HEK293 (cell line): ENCODE data around the gene FOXF1.

Source experiments
- CTCF ChIA-PET: fragments of 350-600 bp; formaldehyde crosslinking; extraction: SDS; loops from one replicate; lab custom pipeline; 2021; ENCODE audit warnings: antibody characterized with exemption; lab: Yijun Ruan, JAX
- POLR2A ChIA-PET: fragments of 300-600 bp; formaldehyde crosslinking; extraction: SDS; loops from one replicate; lab custom pipeline; 2020; ENCODE audit warnings: antibody characterized with exemption, inconsistent platforms; lab: Yijun Ruan, JAX
- H3K27ac ChIP-seq: fragments of 200-500 bp; sonication (Bioruptor generic); 2 replicates; pipeline ENCODE4 v1.5.1; 2014; ENCODE audit warnings: low read depth, low read length, control low read depth, inconsistent platforms; ENCODE audit errors: extremely low read depth
- H3K36me3 ChIP-seq, 2 experiments: fragments of 200-500 bp in 1 of 2; sonication (Bioruptor generic) in 1 of 2; 1 replicate in 1 of 2; 2 replicates in 1 of 2; pipeline ENCODE4 v1.5.1; 2014 to 2017; ENCODE audit warnings: inconsistent platforms in 2 of 2, low read length in 2 of 2; ENCODE audit not compliant: control insufficient read depth in 2 of 2, insufficient read depth in 1 of 2
- H3K4me1 ChIP-seq: fragments of 200-500 bp; sonication (Bioruptor generic); 2 replicates; pipeline ENCODE4 v1.5.1; 2014; ENCODE audit warnings: mild to moderate bottlenecking, low read length, inconsistent platforms; ENCODE audit not compliant: control insufficient read depth, insufficient read depth
- H3K4me3 ChIP-seq: 2 replicates; pipeline ENCODE4 v1.5.1; 2011; ENCODE audit warnings: low read depth, mild to moderate bottlenecking, control low read depth, low read length, moderate library complexity
- H3K9me3 ChIP-seq: fragments of 200-500 bp; sonication (Bioruptor generic); 2 replicates; pipeline ENCODE4 v1.5.1; 2014; ENCODE audit warnings: low read depth, low read length, inconsistent platforms; ENCODE audit not compliant: control insufficient read depth, insufficient read depth
- BCL11A ChIP-seq: fragments of 450-650 bp; formaldehyde crosslinking; IDR thresholded peaks from 2 replicates; pipeline ENCODE4 v1.5.1; 2016; ENCODE audit warnings: low read depth, missing biosample characterization, missing genetic modification characterization
- KLF10 ChIP-seq: fragments of 450-650 bp; IDR thresholded peaks from 2 replicates; pipeline ENCODE4 v1.5.1; 2018; ENCODE audit warnings: missing biosample characterization, mild to moderate bottlenecking, missing genetic modification characterization
- KLF16 ChIP-seq: fragments of 450-650 bp; formaldehyde crosslinking; IDR thresholded peaks from 2 replicates; pipeline ENCODE4 v1.5.1; 2017; ENCODE audit warnings: missing biosample characterization, missing genetic modification characterization
- KLF7 ChIP-seq: fragments of 450-650 bp; formaldehyde crosslinking; IDR thresholded peaks from 2 replicates; pipeline ENCODE4 v1.5.1; 2016; ENCODE audit warnings: missing biosample characterization, missing genetic modification characterization, borderline replicate concordance
- KLF8 ChIP-seq: fragments of 450-650 bp; formaldehyde crosslinking; IDR thresholded peaks from 2 replicates; pipeline ENCODE4 v1.5.1; 2016; ENCODE audit warnings: missing biosample characterization, missing genetic modification characterization
- KLF9 ChIP-seq: fragments of 450-650 bp; formaldehyde crosslinking; IDR thresholded peaks from 2 replicates; pipeline ENCODE4 v1.5.1; 2016; ENCODE audit warnings: missing biosample characterization, missing genetic modification characterization, low read depth
- RBAK ChIP-seq: fragments of 450-650 bp; formaldehyde crosslinking; IDR thresholded peaks from 2 replicates; pipeline ENCODE4 v1.5.1; 2016; ENCODE audit warnings: missing biosample characterization, missing genetic modification characterization
- SETDB1 ChIP-seq: IDR thresholded peaks from one replicate; pipeline ENCODE4 v1.6.1; 2017; ENCODE audit warnings: mild to moderate bottlenecking, low read length, moderate library complexity, mixed read lengths; ENCODE audit not compliant: insufficient read length
- SP3 ChIP-seq: fragments of 450-650 bp; formaldehyde crosslinking; IDR thresholded peaks from 2 replicates; pipeline ENCODE4 v1.5.1; 2016; ENCODE audit warnings: missing biosample characterization, missing genetic modification characterization
- ZBTB21 ChIP-seq: fragments of 450-650 bp; formaldehyde crosslinking; IDR thresholded peaks from 2 replicates; pipeline ENCODE4 v1.5.1; 2017; ENCODE audit warnings: missing biosample characterization, missing genetic modification characterization
- ZFP41 ChIP-seq: fragments of 450-650 bp; formaldehyde crosslinking; IDR thresholded peaks from 2 replicates; pipeline ENCODE4 v1.5.1; 2016; ENCODE audit warnings: missing biosample characterization, missing genetic modification characterization, borderline replicate concordance
- ZNF114 ChIP-seq: fragments of 450-650 bp; formaldehyde crosslinking; IDR thresholded peaks from 2 replicates; pipeline ENCODE4 v1.5.0; 2017; ENCODE audit warnings: missing biosample characterization, missing genetic modification characterization
- ZNF138 ChIP-seq: fragments of 450-650 bp; formaldehyde crosslinking; IDR thresholded peaks from 2 replicates; pipeline ENCODE4 v1.5.1; 2016; ENCODE audit warnings: missing biosample characterization, missing genetic modification characterization, borderline replicate concordance
- ZNF140 ChIP-seq: fragments of 450-650 bp; formaldehyde crosslinking; IDR thresholded peaks from 2 replicates; pipeline ENCODE4 v1.5.1; 2016; ENCODE audit warnings: missing biosample characterization, missing genetic modification characterization
- ZNF155 ChIP-seq: fragments of 450-650 bp; formaldehyde crosslinking; IDR thresholded peaks from 2 replicates; pipeline ENCODE4 v1.5.1; 2016; ENCODE audit warnings: missing biosample characterization, missing genetic modification characterization
- ZNF211 ChIP-seq: fragments of 450-650 bp; formaldehyde crosslinking; IDR thresholded peaks from 2 replicates; pipeline ENCODE4 v1.5.1; 2016; ENCODE audit warnings: low read depth, missing biosample characterization, missing genetic modification characterization
- ZNF274 ChIP-seq, 2 experiments: fragments of 200-500 bp in 1 of 2; fragments of 450-650 bp in 1 of 2; sonication (Bioruptor generic) in 1 of 2; formaldehyde crosslinking in 1 of 2; IDR thresholded peaks; 2 replicates each; pipeline versions ENCODE4 v1.5.1 to v1.6.1; 2014 to 2016; ENCODE audit warnings: borderline replicate concordance in 1 of 2, inconsistent platforms in 1 of 2, low read length in 1 of 2, missing biosample characterization in 1 of 2, missing genetic modification characterization in 1 of 2
- ZNF292 ChIP-seq: fragments of 450-650 bp; formaldehyde crosslinking; IDR thresholded peaks from 2 replicates; pipeline ENCODE4 v1.5.1; 2016; ENCODE audit warnings: low read depth, missing biosample characterization, missing genetic modification characterization, borderline replicate concordance
- ZNF302 ChIP-seq: fragments of 450-650 bp; formaldehyde crosslinking; IDR thresholded peaks from 2 replicates; pipeline ENCODE4 v1.5.1; 2016; ENCODE audit warnings: missing biosample characterization, missing genetic modification characterization, low read depth
- ZNF335 ChIP-seq: fragments of 450-650 bp; formaldehyde crosslinking; conservative IDR thresholded peaks from 2 replicates; pipeline ENCODE4 v1.5.1; 2016; ENCODE audit warnings: missing biosample characterization, missing genetic modification characterization
- ZNF341 ChIP-seq: fragments of 450-650 bp; formaldehyde crosslinking; IDR thresholded peaks from 2 replicates; pipeline ENCODE4; 2016; ENCODE audit warnings: low read depth, missing biosample characterization, missing genetic modification characterization
- ZNF394 ChIP-seq: fragments of 450-650 bp; formaldehyde crosslinking; IDR thresholded peaks from 2 replicates; pipeline ENCODE4 v1.5.1; 2016; ENCODE audit warnings: missing biosample characterization, missing genetic modification characterization, mild to moderate bottlenecking, moderate library complexity, borderline replicate concordance
- ZNF426 ChIP-seq: fragments of 450-650 bp; formaldehyde crosslinking; IDR thresholded peaks from 2 replicates; pipeline ENCODE4 v1.5.1; 2017; ENCODE audit warnings: missing biosample characterization, missing genetic modification characterization, mild to moderate bottlenecking, inconsistent platforms, moderate library complexity
- ZNF473 ChIP-seq: fragments of 450-650 bp; formaldehyde crosslinking; IDR thresholded peaks from 2 replicates; pipeline ENCODE4 v1.5.1; 2017; ENCODE audit warnings: missing biosample characterization, missing genetic modification characterization
- ZNF48 ChIP-seq: fragments of 450-650 bp; formaldehyde crosslinking; IDR thresholded peaks from 2 replicates; pipeline ENCODE4 v1.5.1; 2016; ENCODE audit warnings: missing biosample characterization, missing genetic modification characterization
- ZNF521 ChIP-seq: fragments of 450-650 bp; formaldehyde crosslinking; IDR thresholded peaks from 2 replicates; pipeline ENCODE4 v1.5.1; 2017; ENCODE audit warnings: missing biosample characterization, mild to moderate bottlenecking, missing genetic modification characterization
- ZNF600 ChIP-seq: fragments of 450-650 bp; formaldehyde crosslinking; IDR thresholded peaks from 2 replicates; pipeline ENCODE4 v1.5.1; 2016; ENCODE audit warnings: missing biosample characterization, missing genetic modification characterization
- ZNF610 ChIP-seq: fragments of 450-650 bp; formaldehyde crosslinking; IDR thresholded peaks from 2 replicates; pipeline ENCODE4 v1.5.1; 2016; ENCODE audit warnings: missing biosample characterization, missing genetic modification characterization, borderline replicate concordance
- ZNF626 ChIP-seq: fragments of 450-650 bp; sonication (Bioruptor Pico); formaldehyde crosslinking; IDR thresholded peaks from 2 replicates; pipeline ENCODE4 v1.5.1; 2018; ENCODE audit warnings: missing biosample characterization, missing genetic modification characterization, inconsistent platforms
- ZNF664 ChIP-seq: fragments of 450-650 bp; formaldehyde crosslinking; IDR thresholded peaks from 2 replicates; pipeline ENCODE4 v1.5.1; 2016; ENCODE audit warnings: missing biosample characterization, missing genetic modification characterization
- ZNF707 ChIP-seq: fragments of 450-650 bp; formaldehyde crosslinking; IDR thresholded peaks from 2 replicates; pipeline ENCODE4 v1.5.1; 2016; ENCODE audit warnings: missing biosample characterization, missing genetic modification characterization
- ZSCAN16 ChIP-seq: fragments of 450-650 bp; formaldehyde crosslinking; IDR thresholded peaks from 2 replicates; pipeline ENCODE4 v1.5.1; 2016; ENCODE audit warnings: missing biosample characterization, missing genetic modification characterization
- ZSCAN18 ChIP-seq: fragments of 450-650 bp; formaldehyde crosslinking; IDR thresholded peaks from 2 replicates; pipeline ENCODE4 v1.5.1; 2016; ENCODE audit warnings: missing biosample characterization, missing genetic modification characterization
- TF ChIP-seq, protein P1 (sequence below): fragments of 450-650 bp; formaldehyde crosslinking; IDR thresholded peaks from 2 replicates; pipeline ENCODE4 v1.5.1; 2016; ENCODE audit warnings: missing biosample characterization, missing genetic modification characterization
- TF ChIP-seq, protein P2 (sequence below): fragments of 450-650 bp; IDR thresholded peaks from 2 replicates; pipeline ENCODE4 v1.5.1; 2018; ENCODE audit warnings: missing biosample characterization, missing genetic modification characterization

FOXF1 gene

DNA sequence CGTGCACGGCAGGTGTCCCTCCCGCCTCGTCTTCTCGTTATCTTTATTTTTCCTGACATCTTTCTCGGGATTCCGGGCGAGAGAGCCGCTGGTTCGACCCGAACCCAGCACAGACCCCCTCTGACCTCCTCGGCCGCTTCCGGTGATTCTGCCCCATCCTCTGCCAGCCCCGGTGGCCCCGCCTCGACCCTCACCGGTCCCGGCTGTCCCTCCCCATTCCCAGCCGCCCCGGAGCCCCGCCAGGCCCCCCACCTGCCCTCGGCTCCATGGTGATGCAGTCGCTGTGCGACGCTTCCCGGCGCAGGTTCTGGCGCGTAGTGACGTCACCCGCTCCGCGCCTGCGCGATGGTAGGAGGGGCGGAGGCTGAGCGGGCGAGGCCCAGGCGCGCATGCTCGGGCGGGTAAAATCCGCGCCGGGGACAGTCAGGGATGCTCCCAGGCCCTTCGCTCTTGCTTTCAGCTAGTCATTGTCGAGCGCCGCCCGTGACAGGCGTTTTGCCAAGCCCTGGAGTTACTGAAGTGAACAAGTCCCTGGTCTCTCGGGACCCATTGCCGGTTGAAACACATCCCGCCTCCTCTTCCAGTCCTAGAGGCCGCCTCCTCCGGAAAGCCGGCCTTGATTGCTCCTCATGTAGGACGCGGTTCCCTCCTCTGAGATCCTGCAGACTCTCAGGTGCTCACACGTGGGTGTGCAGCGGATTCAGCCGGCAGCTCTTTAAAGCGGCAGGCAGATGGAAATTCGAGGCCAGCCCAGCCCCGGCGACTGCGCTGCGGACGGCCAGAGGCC lies 44.8 kb downstream of the FOXF1 start, which contains the start of gene MTHFSD:
TSS of gene MTHFSD (minus strand) at position 319 of the 787 bp plus-strand sequence. CDS start at position 268, 51 bp downstream.
- peak within 1 kb of the TSS; percentile 20; the same call in 1 of the 2 replicates for H3K27ac ChIP-seq
- CTCF ChIA-PET = interaction anchor here (0.8 to 1.2 kb wide), 2 partner anchors 10 to 724 kb away, joined by 3 read pairs; no protein-coding TSS in a partner anchor
- H3K36me3 ChIP-seq = peaks cover 0 to 37% of the 10 kb centered on the region in 2 experiments; a peak in 1 of 3 replicates
- H3K9me3 ChIP-seq = no peaks in the 10 kb centered on the region
- POLR2A ChIA-PET = interaction anchor here (0.5 kb wide), 1 partner anchor 28 kb away, joined by 4 read pairs; no protein-coding TSS in a partner anchor
- H3K4me1 ChIP-seq = no peaks in the 10 kb centered on the region
- H3K4me3 ChIP-seq = peak within 1 kb of the TSS; percentile 84
- no peak for TF ChIP-seq ZNF707
- no peak for TF ChIP-seq BCL11A (tag by site-specific recombination)
- TF ChIP-seq, protein P1, sequence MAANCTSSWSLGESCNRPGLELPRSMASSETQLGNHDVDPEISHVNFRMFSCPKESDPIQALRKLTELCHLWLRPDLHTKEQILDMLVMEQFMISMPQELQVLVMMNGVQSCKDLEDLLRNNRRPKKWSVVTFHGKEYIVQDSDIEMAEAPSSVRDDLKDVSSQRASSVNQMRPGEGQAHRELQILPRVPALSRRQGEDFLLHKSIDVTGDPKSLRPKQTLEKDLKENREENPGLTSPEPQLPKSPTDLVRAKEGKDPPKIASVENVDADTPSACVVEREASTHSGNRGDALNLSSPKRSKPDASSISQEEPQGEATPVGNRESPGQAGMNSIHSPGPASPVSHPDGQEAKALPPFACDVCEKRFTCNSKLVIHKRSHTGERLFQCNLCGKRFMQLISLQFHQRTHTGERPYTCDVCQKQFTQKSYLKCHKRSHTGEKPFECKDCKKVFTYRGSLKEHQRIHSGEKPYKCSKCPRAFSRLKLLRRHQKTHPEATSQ (tag by site-specific recombination) = no peak
- TF ChIP-seq ZNF473 (tag by site-specific recombination) = no peak
- TF ChIP-seq ZFP41 (tag by site-specific recombination) = no peak
- no peak; the same call in none of the 2 replicates for TF ChIP-seq KLF16 (tag by site-specific recombination)
- no peak for TF ChIP-seq ZNF140 (tag by site-specific recombination)
- TF ChIP-seq ZNF211 = no peak
- TF ChIP-seq, protein P2, sequence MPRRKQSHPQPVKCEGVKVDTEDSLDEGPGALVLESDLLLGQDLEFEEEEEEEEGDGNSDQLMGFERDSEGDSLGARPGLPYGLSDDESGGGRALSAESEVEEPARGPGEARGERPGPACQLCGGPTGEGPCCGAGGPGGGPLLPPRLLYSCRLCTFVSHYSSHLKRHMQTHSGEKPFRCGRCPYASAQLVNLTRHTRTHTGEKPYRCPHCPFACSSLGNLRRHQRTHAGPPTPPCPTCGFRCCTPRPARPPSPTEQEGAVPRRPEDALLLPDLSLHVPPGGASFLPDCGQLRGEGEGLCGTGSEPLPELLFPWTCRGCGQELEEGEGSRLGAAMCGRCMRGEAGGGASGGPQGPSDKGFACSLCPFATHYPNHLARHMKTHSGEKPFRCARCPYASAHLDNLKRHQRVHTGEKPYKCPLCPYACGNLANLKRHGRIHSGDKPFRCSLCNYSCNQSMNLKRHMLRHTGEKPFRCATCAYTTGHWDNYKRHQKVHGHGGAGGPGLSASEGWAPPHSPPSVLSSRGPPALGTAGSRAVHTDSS (tag by site-specific recombination) = no peak
- no peak for TF ChIP-seq ZNF664
- no peak for TF ChIP-seq ZNF426 (tag by site-specific recombination)
- TF ChIP-seq ZNF626 = no peak
- peak; percentile 62 for TF ChIP-seq ZNF600 (tag by site-specific recombination)
- no peak for TF ChIP-seq ZNF155 (tag by site-specific recombination)
- TF ChIP-seq RBAK (tag by site-specific recombination) = no peak
- TF ChIP-seq ZNF521 (tag by site-specific recombination) = no peak
- no peak for TF ChIP-seq KLF7
- TF ChIP-seq ZNF335 (tag by site-specific recombination) = peak; percentile 77
- peak; percentile 7; the same call in 1 of the 2 replicates for TF ChIP-seq KLF8 (tag by site-specific recombination)
- no peak for TF ChIP-seq ZNF48 (tag by site-specific recombination)
- no peak for TF ChIP-seq ZNF138
- no peak; the same call in 1 of the 2 replicates for TF ChIP-seq ZNF610 (tag by site-specific recombination)
- TF ChIP-seq ZNF302 = no peak
- TF ChIP-seq SETDB1 = no peak
- TF ChIP-seq ZNF394 (tag by site-specific recombination) = no peak
- peak; percentile 63 for TF ChIP-seq ZNF341 (tag by site-specific recombination)
- no peak for TF ChIP-seq ZNF292
- TF ChIP-seq SP3 (tag by site-specific recombination) = peak; percentile 68
- no peak for TF ChIP-seq ZSCAN16 (tag by site-specific recombination)
- TF ChIP-seq ZNF274 (IDR thresholded peaks at IDR 0.05; ENCODE audit: low read length) = no peak
- no peak for TF ChIP-seq ZNF274 (tag by site-specific recombination; IDR thresholded peaks at IDR 0.05; ENCODE audit: borderline replicate concordance)
- no peak for TF ChIP-seq ZNF114 (tag by site-specific recombination)
- TF ChIP-seq KLF9 (tag by site-specific recombination) = no peak
- TF ChIP-seq ZBTB21 (tag by site-specific recombination) = peak; percentile 79
- peak; percentile 45; the same call in 1 of the 2 replicates for TF ChIP-seq KLF10 (tag by site-specific recombination)
- no peak for TF ChIP-seq ZSCAN18 (tag by site-specific recombination)
